ENCODE results near the gene TECR. TPM values are rescaled to one million over a fixed set of nuclear protein-coding genes. Genes with fewer than 3 reads are reported as not detected.

TECR gene
- total and polyA plus RNA-seq, 9 of the 15 experiments (the other 6 are each of a cell fraction or from before 2014, with no cell fraction given): 29.3 to 211 (median 81.4) TPM

GRCh38 chr19:14526423-14526822 is 3.0 kb upstream of the TECR start (continued):
- TF ChIP-seq CUX1 (CRISPR knock-in tag; IDR thresholded peaks at IDR 0.05) (no peak), ZNF408 (CRISPR knock-in tag; IDR thresholded peaks at IDR 0.05; ENCODE audit: low read depth) (no peak), TAF15 (IDR thresholded peaks at IDR 0.05; ENCODE audit: low read depth, low read length) (no peak), HNRNPK (IDR thresholded peaks at IDR 0.05; ENCODE audit: low read depth, low read length, poor library complexity, severe bottlenecking) (no peak), POLR2AphosphoS2 (IDR thresholded peaks at IDR 0.05; ENCODE audit: low read length) (no peak), BCL6 (CRISPR knock-in tag; IDR thresholded peaks at IDR 0.05) (no peak), GATAD2B (IDR thresholded peaks at IDR 0.05; ENCODE audit: borderline replicate concordance) (no peak), MYC (IDR thresholded peaks at IDR 0.05; ENCODE audit: low read depth, low read length) (no peak), MYC (CRISPR knock-in tag; IDR thresholded peaks at IDR 0.05; ENCODE audit: borderline replicate concordance, low read depth) (no peak)
